SW480 (cell line): Measurements from ENCODE around the gene MT4.

Source experiments
- DNase-seq: peaks from one replicate; pipeline ENCODE4 v3.0.0-alpha.2; 2016; ENCODE audit warnings: low spot score

Gene MT4

DNA sequence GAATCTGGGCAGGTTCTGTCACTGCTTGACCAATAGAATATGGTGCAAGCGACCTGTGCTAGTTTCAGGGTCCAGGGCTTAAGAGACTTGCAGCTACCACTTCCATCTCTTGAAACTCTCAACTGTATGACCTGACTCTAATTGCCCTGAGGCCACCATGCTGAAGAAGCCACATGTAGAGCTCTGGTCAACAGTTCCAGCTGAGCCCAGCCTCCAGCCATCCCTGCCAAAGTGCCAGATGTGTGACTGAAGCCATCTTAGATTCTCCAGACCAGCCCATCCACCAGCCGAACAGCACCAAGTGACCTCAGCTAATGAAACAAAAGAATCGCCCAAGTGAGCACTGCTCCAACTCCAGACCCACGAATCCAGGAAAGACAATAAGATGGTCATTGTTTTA is 40.1 kb downstream of the MT4 start:
- DNase-seq = no peak

DNA sequence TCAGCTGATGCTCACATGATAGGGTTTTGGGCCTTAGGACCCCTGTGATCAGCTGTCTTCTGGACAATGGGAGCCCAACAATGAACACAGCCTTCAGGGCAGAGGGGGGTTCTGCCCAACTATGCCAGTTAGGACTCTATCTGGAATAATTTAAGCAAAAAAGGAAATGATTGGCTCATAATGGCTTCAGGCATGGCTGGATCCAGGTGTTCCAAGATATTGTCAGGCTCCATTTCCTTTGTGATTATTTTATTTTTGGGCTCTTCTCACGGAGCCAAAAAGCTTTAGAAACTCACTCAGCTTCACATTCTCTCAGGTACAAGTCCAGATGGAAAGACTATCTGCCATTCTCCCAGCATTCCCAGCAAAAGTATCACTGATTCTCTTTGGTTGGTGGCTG is 40.6 kb downstream of the MT4 start:
- DNase-seq = no peak

DNA sequence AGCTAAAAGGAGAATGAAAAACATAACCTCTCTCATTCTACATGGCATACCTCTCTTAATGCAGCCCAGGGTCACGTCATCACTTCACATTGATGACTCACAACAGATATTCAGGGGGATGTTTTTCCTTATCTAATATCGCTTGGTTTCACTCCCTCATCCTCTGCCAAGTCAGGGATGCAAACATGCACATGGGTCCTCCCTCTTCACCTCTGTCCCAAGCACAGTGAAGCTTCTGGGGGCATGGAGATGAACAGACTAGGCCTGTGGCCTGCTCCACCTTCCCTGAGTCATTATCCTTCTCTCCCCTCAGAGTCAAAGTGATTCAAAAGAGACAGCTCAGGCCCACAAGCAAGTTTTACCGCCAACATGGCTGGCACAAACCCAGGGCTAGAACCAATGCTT is 41.2 kb downstream of the MT4 start:
- DNase-seq = peak; percentile 27

- peak; percentile 62 for DNase-seq
These were observed 41.7 kb downstream of the MT4 start for GRCh38 chr16:56606476-56607108.

- DNase-seq = peak; percentile 94
These were observed 42.3 kb downstream of the MT4 start for GRCh38 chr16:56607109-56607618.

- DNase-seq = no peak
These were observed 42.8 kb downstream of the MT4 start for GRCh38 chr16:56607675-56608042.

GRCh38 chr16:56608043-56608875 is 43.4 kb downstream of the MT4 start, which contains the start of gene MT2A:
Gene MT2A, plus strand, starts transcription at chr16:56608584. Its CDS starts 72 bp downstream, at chr16:56608656.
- DNase-seq = peak; percentile 97

- peak; percentile 20 for DNase-seq
These were observed 44.1 kb downstream of the MT4 start for GRCh38 chr16:56608876-56609462.

DNA sequence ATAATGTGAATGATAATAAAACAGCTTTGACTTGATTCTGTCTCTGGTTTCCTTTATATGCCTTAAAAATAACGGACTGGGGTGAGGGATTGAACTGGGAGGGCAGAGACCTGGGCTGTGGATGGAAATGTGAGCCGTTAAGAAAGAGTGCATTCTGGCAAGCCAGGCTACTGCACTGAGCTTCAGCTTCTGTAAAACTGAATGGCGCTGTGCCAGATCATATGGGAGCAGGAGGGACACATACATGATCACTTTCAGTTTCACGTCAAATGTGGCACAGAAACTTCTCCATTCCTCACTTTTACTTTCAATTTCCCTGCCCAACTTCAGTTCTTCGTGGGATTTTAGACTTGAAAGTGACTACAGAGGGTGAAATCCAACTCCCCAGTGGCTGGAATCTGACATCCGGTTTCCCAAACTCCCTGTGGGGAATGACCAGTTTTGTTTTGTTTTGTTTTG is 44.6 kb downstream of the MT4 start:
- peak; percentile 78 for DNase-seq

GRCh38 chr16:56610017-56610608 is 45.2 kb downstream of the MT4 start:
- DNase-seq = peak; percentile 91

- no peak for DNase-seq
These were observed 45.8 kb downstream of the MT4 start for GRCh38 chr16:56610609-56611111.

- DNase-seq = no peak
These were observed 46.5 kb downstream of the MT4 start for GRCh38 chr16:56611281-56611833.

- no peak for DNase-seq
These were observed 48.8 kb downstream of the MT4 start for GRCh38 chr16:56613706-56614105.

GRCh38 chr16:56614549-56614991 is 49.7 kb downstream of the MT4 start:
- DNase-seq = peak; percentile 58

GRCh38 chr16:56615353-56615752 is 50.5 kb downstream of the MT4 start:
- no peak for DNase-seq

GRCh38 chr16:56616608-56617211 is 51.8 kb downstream of the MT4 start:
- DNase-seq = no peak

GRCh38 chr16:56617212-56618085 is 52.6 kb downstream of the MT4 start:
- no peak for DNase-seq

DNA sequence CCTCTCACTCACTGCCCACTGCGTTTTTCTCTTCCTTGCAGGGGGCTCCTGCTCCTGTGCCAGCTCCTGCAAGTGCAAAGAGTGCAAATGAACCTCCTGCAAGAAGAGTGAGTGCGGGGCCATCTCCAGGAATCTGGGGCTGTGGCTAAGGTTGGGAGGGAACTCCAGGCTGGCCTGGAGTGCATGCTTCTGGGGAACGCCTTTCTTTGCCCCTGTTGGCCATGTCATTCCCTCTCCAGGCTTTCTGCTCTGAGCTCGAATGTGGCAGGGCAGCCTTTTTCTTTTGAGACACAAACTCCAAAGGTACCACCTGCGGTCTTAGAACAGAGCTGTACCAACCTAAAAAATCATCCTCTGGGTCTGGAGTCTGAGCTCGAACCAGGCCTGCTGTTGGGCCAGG is 53.3 kb downstream of the MT4 start:
- DNase-seq = no peak
